GF-D8 (cell line): Measurements from ENCODE around the gene TET2.

Experiments used
- DNase-seq: peaks from one replicate; lab custom pipeline; 2025; lab: John Stamatoyannopoulos, UW

The TET2 gene

DNA sequence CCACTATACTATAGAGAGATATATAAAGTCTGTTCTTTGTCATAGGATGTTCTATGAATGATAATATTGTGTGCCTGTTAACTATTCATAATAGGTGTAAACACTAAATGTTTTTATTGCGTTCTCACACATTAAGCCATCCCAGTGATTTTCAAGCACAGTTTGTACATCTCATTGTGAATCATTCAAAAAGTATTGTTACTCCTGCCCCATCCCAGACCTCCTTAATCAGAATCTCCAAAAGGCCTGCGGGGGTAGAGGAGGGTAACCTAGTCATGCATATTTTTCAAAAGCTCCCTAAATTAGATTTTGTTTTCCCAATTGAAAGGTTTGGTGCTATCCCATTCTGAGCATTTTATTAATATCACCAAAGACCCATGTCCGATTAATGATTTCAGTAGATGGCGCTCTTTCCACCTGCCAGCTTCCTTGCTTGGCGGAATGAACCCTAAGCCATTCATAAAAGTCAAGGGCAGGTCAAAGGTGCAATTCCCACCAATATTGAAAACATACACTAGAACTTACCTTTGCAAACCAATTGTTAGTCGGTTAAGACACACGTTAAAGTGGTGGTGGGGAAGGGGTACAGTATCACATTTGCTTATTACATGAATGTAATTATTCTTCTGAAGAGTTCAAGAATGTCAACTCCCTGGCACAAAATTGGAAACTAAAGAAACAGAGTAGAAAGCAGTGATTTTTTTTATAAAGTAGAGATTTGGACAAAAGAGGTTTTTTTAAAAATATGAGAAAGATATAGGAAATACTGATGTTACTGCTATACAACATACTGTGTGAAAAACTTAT, 5.8 kb upstream of the TET2 start:
- no peak for DNase-seq

DNA sequence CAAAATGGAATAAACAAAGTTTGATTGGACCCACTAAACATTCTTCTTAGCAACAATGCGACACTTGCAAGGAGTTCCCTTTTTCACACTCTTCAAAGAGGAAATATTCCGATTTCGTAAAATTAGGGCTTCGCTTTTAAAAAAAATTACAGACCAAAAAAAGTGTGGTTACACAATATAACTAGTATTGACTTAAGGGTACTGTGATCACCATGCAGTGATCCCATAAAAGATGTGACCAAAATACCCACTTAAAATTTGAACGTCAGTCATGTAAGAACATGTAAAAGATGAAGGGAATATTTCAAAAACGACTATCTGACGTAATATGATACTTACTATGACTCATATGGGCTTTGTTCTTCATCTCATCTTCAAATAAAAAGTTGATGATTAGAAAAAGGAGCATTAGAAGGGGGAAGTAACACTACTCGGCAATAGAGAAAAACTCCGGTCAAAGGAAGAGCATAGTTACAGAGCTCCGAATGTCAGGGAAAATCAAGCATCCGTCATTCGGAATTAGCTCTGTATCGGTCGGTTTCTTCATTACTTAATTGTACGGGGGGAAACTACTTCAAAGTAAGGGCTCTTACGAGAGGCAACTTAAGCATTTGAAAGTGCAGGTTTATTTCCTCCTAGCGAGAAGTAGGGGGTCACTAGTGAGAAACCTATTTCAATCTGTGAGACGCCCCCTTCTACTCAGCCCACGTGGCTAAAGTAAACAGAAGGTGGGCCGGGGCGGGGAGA, 1.3 kb upstream of the TET2 start:
- peak; percentile 80 for DNase-seq

DNA sequence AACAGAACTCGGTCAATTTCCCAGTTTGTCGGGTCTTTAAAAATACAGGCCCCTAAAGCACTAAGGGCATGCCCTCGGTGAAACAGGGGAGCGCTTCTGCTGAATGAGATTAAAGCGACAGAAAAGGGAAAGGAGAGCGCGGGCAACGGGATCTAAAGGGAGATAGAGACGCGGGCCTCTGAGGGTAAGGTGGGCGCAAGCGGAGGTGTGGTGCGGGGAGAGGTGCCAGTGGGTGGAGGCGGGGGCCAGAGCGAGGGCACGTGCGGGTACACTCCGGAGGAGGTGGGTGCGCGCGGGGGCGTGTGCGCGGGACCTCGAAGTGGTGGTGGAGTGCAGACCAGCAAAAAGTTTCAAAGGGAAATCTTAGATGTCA, 787 bp upstream of the TET2 start:
- no peak for DNase-seq

DNA sequence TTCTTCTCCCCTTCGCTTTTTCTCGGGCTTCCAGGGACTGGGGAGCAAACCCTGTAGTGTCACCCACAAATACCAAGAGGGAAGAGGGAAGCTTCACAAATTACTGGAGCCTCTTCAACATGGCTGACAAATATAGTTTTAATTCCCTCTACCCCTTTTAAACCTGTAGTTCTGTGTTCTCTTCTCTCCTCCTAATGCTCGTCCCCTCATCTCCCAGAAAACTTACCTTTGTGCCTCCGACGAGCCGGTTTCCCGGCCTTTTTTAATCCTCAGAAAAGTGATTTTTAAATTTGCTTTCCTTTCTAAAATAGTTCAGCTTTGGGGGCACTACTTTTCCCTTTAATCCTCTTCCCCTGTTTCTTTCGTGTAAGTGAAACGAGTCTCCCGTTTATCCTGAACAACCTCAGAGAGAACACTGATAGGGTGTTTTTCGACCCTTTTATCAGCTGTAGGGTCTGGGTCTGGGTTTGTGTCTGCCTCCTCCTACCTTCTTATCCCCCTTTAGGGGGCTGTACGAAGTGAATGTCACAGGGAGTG, 408 bp downstream of the TET2 start:
- no peak for DNase-seq

DNA sequence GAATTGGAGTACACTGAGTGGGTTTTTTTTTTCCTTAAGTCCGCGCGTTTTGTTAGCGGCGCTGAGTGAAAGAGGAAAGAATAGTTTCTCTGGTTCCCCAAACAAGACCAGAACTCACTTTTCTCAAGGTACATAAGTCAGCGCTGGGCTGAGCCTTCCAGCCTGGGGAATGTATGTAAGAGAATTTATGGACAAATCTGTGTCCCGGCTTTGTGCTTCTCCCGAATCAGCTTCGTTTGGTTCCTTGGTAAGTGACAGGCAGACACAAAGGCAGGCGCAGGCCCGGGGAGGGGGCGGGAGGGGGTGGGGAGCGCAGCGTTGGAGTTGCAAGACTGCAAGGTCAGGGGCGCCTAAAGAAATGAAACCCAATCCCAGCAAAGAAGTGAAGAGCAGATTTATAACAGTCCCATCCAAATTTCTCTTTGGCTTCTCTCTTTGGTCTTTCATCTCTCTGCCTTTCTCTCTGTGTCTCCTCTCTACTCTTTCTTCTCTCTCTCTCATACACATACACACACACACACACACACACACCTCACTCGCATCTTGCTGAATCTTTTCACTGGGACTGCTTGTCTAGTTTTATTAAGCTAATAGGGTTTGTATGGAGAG, 981 bp downstream of the TET2 start:
- peak; percentile 19 for DNase-seq

DNA sequence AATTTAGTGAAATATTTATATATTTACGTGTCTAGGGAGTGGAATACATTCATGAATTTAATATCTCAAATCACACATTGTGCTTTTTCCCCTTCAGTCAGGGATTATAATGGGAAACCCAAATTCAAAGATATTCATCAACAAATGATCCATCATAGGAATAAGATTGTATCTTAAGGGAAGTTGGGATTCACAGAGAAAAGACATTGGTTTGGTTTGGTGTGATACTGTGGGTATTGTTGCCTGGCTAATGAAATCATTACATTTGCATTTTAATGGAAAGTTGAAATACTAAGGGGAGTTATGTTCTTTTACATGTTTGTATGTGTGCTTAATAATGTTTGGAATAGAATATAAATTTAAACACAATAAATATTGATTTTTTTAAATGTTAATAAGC, 1.7 kb downstream of the TET2 start:
- no peak for DNase-seq

DNA sequence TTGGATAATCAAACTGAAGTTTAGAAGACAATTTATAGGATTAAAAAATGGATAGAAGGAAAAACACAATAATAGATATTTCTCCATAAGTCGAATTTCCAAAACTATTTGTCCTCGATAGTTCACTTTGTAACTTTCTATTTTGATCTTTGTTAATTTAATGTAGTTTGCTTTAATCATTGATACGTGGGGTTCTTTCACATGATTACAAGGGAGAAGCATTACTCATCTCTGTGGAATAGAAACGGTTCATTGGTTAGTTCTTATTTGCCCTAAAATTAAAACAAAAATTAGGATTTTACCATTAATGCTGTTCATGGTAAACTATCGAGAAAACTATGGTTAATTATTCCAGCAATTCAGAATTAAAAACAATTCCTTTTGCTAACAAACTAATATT, 2.1 kb downstream of the TET2 start:
- no peak for DNase-seq

DNA sequence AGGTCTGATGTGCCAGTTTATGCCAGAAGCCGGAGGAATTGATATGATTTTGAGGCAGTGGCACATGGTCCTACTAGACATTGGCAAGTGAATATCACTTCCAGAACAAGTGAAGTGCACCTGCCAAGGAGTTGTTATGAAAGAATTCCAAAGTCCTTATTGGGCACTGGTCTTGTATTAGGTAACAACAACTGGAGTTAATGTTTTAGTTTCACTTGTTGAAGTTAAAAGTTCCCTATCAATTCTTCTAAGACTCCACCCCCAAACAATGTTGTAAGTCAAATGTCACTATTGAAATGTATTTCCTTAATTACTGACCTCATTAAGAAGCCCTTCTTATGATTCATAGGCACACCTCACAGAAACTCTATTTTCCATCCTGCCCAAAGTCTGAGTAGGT, 3.1 kb downstream of the TET2 start:
- DNase-seq = no peak

DNA sequence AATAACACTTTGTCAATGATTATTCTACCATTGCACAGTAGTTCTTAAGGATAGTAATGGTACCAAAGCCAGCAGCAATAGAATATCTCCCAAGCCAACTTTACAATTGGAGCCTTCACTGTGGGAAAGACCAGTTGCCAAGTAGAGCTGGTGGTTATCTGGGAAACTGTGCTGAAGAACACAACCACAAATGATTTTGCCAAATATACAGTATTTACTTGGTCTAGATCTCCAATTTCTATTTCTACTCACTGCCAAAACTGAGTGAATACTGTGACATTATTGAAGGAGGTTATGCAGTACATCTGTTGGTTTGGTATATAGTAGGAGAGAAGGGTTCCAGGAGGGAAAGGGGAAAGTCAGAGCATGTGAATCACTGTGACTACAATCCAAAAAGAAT, 3.8 kb downstream of the TET2 start:
- no peak for DNase-seq

DNA sequence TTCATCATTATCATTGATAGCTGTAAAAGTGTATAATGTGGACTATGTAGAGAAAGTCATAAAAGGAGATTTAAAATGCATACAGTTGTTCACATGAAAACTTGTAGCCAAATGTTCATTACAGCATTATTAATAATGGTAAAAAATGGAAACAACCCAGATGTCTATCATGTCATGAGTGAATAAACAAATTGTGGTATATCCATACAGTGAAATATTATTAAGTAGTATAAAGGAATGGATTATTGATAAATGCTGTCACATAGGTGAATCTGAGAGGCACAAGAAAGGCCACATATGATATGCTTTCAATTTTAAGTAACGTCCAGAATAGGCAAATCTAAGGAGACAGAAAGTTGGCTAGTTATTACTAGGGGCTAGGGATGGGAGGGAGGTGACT, 7.1 kb downstream of the TET2 start:
- no peak for DNase-seq

DNA sequence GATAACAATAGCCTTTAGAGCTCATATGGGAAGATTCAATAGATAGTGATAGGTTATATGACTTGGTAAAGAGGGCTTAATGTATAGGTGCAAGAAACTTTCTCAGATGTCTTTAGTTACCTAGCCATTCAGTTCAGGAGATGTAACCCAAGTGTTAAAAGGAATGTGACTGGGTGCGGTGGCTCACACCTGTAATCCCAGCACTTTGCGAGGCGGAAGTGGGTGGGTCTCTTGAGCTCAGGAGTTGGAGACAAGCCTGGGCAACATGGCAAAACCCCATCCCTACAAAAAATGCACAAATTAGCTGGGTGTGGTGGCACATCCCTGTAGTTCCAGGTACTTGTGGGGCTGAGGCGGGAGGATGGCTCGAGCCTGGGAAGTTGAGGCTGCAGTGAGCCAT, 7.9 kb downstream of the TET2 start:
- DNase-seq = no peak

DNA sequence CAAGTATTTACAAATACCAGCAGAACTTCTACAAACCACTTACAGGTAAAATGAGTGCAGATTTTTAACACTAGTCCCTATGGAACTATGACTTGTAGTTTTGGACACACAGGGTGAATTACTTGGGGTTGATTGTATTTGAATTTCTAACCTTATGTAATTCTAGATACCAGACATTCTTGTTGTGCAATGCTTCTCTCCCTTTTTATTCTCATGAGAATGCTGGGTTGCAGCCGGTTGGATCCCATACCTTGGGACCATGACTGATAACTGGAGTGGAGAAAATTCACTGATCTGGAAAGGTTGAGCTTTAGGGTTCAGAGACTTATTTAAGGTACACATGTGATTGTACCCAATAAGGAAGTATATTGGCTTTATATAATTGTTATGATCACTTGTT, 8.8 kb downstream of the TET2 start:
- DNase-seq = no peak

DNA sequence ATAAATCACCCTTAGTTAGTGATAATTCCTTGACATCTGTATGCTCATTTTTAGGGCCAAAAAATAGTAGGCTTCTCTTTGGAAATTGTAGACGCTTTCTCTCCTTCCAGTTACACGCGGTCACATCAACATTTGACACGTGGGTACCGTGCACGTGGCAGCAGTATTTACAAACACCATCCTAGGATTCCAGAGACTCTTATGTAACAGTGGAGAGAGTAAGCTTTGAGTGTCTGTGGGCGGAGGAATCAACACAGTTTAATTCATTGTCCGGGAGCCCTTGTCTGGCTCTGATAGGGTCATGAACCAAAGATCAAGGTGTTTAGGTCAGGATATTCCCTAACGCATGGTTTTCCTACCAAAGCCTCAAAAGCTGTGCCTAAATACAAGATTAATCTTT, 12.2 kb downstream of the TET2 start:
- DNase-seq = no peak

DNA sequence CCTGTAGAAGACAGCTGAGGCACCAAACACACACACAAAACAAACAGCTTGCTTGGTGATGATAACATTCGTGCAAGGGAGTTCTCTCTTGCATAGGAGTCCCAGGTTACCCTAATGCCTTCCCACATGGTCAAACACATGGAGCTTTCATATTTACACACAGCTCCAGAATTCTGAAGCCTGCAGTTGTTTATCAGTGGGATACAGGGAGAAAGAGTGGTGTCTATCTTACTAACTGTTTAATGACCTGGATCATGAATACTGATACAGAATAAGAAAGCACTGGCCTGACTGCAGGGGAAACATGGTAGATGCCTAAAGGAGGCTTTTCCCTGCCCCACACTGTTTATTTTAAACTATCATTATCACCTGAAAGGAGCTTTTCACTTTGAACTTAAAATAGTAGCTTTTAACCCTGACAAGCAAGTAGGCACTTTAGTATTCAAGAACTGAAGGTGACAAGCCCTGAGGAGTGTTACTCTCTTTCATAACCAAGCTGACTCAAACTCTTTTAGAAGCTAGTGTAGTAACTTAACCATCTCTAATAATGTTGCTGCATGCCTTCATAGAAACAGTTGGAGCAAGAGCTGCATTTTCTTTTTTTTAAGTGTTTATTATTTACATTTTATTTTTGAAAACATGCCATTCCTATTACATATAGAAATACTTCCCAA, 15.6 kb downstream of the TET2 start:
- no peak for DNase-seq

DNA sequence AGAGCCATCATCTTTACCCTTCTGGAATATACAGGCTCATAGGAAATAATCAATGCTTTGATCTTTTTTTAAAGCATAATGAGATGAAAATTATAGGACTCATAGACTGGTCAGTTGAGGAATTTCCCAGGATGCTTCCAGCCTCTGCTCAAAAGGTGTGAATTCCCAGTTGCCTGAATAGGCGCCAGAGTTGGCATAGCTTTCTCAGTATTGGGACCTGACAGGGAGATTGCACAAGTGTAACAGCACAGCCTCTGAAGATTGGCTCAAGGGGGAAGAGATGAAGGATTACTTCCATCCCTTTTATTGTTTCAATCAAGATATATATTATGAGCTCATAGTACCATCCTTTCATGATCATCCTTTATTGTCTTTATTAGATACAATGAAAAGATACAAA, 17.9 kb downstream of the TET2 start:
- DNase-seq = no peak

DNA sequence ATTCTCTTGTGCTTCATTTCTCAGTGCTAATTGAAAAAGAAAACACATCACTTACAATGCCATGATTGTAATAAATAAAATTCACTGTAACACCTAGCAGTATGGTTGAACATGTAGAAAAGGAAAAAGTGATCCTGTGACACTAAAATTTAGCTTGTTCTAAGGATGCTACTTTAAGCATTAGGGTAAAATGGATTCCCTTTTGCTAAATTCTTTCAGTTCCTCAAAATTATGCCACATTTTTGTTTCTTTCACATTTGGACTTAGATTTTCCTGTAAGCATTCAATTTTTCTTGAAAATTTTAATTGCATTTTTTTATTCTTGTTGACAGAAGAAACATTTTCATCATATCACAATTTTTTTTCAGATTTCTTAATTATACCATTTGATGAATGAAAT, 19.4 kb downstream of the TET2 start:
- no peak for DNase-seq

DNA sequence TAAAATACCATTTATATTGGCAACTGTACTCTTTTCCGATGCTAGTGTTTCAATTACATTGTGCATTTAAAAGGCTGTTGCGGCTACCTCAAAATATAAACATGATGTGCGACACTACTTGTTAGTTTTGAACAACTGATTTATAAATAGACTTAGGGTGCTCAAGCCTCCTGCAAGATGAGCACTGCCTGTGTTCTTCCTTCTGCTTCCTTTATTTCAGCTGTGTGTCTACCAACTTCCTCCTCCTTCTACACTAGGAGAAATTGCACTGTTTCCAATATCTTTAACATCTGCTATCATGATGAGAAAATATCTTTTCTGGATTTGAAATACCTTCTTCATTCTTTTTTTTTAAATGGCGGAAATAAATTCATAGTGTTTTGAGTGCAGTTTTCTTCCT, 24.0 kb downstream of the TET2 start:
- peak; percentile 11 for DNase-seq

DNA sequence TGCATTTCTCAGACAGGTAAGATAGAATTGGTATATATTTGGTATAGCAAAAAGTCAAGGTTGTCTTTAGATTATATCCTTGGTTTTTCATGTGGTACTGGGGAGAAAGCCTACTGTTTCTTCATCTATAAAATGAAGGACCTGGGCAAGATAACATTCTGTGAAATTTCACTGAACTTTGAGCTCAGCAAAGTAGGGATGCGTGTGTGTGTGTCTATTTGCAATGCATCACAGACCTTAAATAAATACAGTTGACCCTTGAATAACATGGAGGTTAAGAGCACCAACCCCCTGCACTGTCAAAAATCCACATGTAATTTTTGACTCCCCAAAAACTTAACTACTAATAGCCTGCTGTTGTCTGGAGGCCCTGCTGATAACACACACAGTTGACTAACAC, 25.2 kb downstream of the TET2 start:
- no peak for DNase-seq

DNA sequence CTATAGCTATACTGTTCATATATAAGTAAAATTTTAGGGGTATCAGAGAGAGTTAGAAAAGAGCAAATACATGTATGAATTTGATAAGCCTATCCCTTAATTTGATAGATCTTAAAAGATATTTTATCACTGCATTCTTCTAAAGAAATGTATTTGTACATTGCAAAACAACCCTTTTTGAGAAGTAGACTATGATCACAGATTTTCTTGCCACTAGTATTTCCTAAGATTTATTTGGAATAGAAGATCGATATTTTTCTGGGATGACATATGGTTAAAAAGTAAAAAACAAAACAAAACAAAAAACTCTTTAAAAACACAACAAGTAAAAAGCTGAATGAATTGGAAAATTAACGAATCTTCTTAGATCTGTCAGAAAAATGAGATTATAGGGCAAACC, 27.4 kb downstream of the TET2 start:
- no peak for DNase-seq

DNA sequence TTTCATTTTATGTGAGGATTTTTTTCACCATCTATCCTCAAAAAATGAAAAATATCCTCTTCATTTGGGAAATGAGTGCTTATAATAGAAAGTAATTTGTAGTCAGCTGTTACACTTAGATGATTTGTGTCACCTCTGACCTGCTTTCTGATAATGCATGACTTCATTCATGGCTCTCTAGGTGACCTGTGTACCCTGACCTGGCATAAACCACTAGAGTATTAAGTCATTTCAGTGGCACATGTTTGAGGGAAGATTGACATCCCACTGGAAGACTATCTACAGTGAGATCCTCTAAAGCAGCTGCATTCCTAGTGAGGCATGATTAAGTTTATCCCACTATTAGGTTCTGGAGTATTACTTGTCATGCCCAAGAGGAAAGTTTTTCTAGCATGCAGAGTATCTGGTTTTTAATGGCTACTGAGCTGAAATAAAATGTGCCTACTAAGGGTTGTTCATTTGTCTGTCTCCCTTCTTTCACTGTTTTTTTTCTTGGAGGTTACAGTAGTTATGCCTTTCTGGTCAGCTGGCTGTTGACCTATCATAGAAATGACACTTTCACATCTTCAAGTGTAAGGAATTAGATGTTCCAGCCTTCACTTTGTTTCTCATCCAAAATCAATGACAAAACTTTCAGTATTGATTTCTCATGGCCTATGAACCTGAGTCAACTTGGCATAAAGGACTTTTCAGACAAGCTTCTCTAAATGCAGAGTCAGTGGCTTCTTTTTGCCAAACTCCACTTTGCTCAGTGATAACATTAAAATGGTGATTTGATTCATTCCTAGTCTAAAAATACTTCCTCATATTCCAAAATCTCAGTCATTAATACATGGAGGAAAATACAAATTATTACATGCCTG, 33.1 kb downstream of the TET2 start:
- DNase-seq = no peak

DNA sequence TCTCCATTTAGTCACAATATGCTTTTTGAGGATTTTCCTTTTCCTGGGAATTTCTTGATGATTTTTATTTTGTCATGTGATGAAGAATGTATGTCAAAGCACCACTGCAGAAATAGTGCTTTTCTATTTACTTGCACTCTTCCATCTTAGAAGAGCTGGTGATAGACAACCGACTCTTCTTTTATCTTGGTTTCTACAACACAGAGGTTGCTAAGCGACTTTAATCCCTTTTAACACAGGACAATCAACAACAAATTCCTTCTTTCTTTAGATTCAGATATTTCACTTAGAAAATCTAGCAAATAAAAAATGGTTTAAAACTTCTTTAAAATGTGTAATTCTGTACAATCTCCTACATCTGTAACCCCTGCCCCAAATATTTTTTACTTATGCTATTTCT, 34.6 kb downstream of the TET2 start:
- no peak for DNase-seq

DNA sequence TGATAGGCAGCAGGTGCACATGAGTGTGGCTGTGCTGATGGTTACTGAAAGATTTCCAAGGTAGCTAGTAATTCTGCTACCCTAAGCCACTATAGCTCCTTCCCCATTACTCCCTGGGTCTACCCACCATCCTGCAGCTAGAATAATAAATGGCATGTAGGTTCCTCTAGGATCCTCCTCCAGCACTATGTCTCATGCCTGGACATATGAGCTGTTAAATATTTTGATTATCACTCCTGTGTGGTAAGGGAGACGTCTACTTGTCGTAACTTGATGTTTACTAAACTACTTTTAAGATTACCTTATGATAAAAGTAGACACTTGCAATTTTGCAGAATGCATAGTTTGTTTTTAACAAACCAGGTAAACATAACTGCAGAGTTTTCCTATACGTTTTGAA, 35.5 kb downstream of the TET2 start:
- no peak for DNase-seq
